Thoracic aorta (tissue), 2 donors: Measurements from ENCODE around the gene MAU2. TPM values are rescaled to one million over a fixed set of nuclear protein-coding genes. Genes with fewer than 3 reads are reported as not detected.
A peak's percentile ranks its signal among the peaks of the same experiment; 100 is the strongest.

Experiments used
- ATAC-seq: fragments of 150-250 bp; one replicate; pipeline ENCODE4 v1.8.0; 2017; ENCODE audit warnings: low read depth; ENCODE audit not compliant: insufficient number of reproducible peaks, low FRiP score
- DNase-seq: peaks from one replicate; pipeline ENCODE4 v3.0.0-alpha.2; 2020; ENCODE audit warnings: low spot score
- H3K27ac ChIP-seq, 2 donors: fragments of 200-600 bp; sonication (generic); 1 replicate in 1 of 2; 2 replicates in 1 of 2; pipeline ENCODE4 v1.5.1; 2016; ENCODE audit warnings: mild to moderate bottlenecking in 2 of 2, moderate library complexity in 2 of 2
- H3K27me3 ChIP-seq: fragments of 200-600 bp; sonication (generic); replicated peaks from 2 replicates; pipeline ENCODE4 v1.6.0; 2016; ENCODE audit warnings: mild to moderate bottlenecking; ENCODE audit not compliant: insufficient read depth
- H3K36me3 ChIP-seq: fragments of 200-600 bp; sonication (generic); one replicate; pipeline ENCODE4 v1.5.1; 2016
- H3K4me1 ChIP-seq, 2 donors: fragments of 200-600 bp; sonication (generic); 1 replicate in 1 of 2; 2 replicates in 1 of 2; pipeline versions ENCODE4 v1.5.1 to v1.6.0; 2016; ENCODE audit warnings: low read depth in 2 of 2, mild to moderate bottlenecking in 1 of 2; ENCODE audit not compliant: control insufficient read depth in 1 of 2
- H3K4me3 ChIP-seq: fragments of 200-600 bp; sonication (generic); 2 replicates; pipeline ENCODE4 v1.5.1; 2016; ENCODE audit warnings: mild to moderate bottlenecking
- H3K9me3 ChIP-seq: fragments of 200-600 bp; sonication (generic); 2 replicates; pipeline ENCODE4 v1.5.1; 2016
- total RNA-seq, 2 donors: library from RNA; depleted of rRNA; stranded (reverse); fragments of >200 nt; gene quantifications; one replicate each; pipeline versions ENCODE4 v1.1.0 to v1.2.3, GENCODE V29; 2016
- TF ChIP-seq, protein P1 (sequence below): fragments of 200-600 bp; sonication (generic); IDR thresholded peaks from one replicate; pipeline ENCODE4 v1.5.1; 2019; ENCODE audit warnings: antibody characterized with exemption

Gene MAU2
- total RNA-seq, 2 donors from 2014 or later: 93.9 to 119 TPM

DNA sequence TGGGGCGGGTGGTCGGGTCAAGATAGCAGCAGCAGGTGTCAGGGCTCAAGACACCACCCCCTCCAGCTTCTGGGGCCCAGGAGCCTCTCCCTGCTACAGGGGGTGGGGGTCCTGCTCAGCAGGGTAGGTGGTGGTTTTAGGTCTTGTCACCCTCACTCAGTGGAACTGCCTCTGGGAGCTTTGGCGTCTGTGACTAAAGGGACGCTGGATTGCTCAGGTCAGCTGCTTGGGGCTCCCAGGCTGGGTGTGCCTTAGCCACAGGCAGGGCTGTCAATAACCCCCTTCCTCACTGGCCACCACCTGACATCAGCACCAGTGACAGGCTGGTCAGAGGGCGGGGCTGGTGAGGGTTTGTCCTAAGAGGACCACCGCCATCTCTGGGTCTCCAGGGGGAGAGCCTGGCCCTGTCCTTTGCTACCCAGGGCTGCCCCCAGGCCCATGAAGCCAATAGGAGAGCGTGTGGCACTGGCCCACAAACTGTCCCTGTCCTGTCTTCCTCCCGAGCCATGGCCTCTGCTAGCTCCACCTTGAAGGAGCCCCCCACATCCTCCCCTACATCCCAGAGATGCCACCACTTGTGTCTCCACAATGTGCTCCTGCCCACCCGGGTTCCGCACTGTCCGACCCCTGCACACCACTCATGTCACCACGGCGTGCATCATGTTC lies 36.4 kb downstream of the MAU2 start:
- no peak overlapping the region for H3K4me3 ChIP-seq
- TF ChIP-seq, protein P1, sequence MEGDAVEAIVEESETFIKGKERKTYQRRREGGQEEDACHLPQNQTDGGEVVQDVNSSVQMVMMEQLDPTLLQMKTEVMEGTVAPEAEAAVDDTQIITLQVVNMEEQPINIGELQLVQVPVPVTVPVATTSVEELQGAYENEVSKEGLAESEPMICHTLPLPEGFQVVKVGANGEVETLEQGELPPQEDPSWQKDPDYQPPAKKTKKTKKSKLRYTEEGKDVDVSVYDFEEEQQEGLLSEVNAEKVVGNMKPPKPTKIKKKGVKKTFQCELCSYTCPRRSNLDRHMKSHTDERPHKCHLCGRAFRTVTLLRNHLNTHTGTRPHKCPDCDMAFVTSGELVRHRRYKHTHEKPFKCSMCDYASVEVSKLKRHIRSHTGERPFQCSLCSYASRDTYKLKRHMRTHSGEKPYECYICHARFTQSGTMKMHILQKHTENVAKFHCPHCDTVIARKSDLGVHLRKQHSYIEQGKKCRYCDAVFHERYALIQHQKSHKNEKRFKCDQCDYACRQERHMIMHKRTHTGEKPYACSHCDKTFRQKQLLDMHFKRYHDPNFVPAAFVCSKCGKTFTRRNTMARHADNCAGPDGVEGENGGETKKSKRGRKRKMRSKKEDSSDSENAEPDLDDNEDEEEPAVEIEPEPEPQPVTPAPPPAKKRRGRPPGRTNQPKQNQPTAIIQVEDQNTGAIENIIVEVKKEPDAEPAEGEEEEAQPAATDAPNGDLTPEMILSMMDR: no peak
- no peak overlapping the region for H3K27ac ChIP-seq
- no peak for ATAC-seq
- H3K4me1 ChIP-seq: no peaks in the 10 kb centered on the region
- no peak for DNase-seq
- H3K27me3 ChIP-seq: no peaks in the 10 kb centered on the region
- H3K9me3 ChIP-seq: no peaks in the 10 kb centered on the region
- peaks cover 48% of the 10 kb centered on the region for H3K36me3 ChIP-seq

DNA sequence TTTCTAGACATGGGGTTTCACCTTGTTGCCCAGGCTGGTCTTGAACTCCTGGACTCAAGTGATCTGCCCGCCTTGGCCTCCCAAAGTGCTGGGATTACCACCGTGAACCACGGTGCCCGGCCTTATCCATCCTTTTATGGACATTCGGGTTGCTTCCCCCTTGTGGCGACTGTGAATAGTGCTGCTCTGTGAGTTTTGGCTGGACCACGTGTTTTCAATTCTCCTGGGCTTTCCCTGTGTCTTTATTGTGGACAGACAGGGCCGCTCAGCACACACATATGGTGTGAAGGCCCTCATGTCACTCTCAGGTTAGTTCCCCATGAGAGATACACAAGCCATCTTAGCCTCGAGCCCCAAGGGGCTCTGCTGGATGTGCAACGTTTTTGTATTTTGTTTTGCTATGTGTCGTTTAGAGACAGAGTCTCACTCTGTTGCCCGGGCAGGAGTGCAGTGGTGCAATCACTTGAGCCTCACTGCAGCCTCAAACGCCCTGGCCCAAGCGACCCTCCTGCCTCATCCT lies 40.5 kb downstream of the MAU2 start:
- TF ChIP-seq, protein P1: peak; percentile 86
- Histone ChIP-seq H3K9me3 (no peaks in the 10 kb centered on the region), H3K4me3 (no peak overlapping the region), H3K4me1 (peaks cover 5 to 6% of the 10 kb centered on the region in 2 donors), H3K27ac (peak overlapping the region; percentile 22 to 43), H3K36me3 (peaks cover 10% of the 10 kb centered on the region), H3K27me3 (no peaks in the 10 kb centered on the region)
- peak; percentile 63 for ATAC-seq
- peak; percentile 57 for DNase-seq

DNA sequence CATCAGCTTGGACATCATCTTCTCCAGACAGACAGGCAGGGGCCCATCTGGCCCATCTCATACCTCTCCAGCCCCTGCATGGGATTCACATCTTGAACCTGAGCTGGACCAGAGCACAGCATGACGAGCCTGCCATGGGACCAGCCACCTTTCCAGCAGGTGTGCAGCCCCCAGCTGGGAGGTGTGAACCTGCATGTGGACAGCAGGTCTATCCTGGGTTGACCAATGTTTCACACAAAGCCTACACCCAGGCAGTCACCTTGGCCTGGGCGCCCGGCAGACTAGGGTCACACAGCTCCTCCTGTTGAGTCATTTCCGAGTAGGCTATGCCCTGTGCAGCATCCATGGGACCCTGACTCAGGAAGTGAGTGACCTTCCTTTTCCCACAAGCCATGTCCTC lies 41.4 kb downstream of the MAU2 start:
- DNase-seq: no peak
- Histone ChIP-seq H3K27me3 (no peaks in the 10 kb centered on the region), H3K4me1 (peaks cover 5 to 11% of the 10 kb centered on the region in 2 donors), H3K36me3 (peaks cover under 1% of the 10 kb centered on the region), H3K27ac (no peak overlapping the region), H3K9me3 (no peaks in the 10 kb centered on the region), H3K4me3 (no peak overlapping the region)
- TF ChIP-seq, protein P1: no peak
- no peak for ATAC-seq

DNA sequence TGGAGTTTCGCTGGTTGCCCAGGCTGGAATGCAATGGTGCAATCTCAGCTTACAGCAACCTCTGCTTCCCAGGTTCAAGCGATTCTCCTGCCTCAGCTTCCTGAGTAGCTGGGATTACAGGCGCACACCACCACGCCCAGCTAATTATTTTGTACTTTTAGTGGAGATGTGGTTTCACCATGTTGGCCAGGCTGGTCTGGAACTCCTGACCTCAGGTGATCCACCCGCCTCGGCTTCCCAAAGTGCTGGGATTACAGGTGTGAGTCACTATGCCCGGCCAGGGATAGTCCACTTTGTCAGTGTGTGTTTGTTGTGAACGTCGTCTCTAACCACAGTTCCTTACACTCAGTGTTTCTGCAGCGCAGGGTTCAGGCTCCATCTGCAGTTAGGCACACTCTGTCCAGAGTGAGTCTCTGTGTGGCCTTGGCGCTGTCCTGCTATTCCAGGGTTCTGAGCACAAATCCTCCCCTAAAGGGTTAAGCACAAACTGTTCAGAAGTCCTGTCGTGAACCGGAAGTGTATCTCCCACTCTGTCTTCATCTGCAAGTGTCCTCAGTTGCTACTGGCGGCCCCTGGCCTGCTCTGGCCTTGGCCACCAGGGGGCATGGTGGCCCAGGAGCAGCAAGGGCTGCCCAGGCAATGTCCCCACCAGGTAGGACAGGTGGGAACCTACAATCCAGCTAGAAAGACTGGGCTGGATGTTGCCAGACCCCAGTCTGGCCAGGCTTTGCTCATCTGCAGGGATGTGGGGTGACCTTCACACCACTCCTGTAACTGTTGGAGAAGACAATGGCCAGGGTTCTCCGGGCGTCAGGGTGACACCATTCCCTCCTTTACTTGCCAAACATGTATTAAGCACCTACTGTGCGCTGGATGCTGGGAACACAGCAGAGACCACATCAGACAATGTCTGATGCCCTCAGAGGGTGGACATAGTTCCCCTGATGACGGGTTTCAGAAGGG lies 46.1 kb downstream of the MAU2 start:
- H3K4me1 ChIP-seq: peaks cover 5 to 11% of the 10 kb centered on the region in 2 donors
- TF ChIP-seq, protein P1: peak; percentile 92
- DNase-seq (no peak), ATAC-seq (peak; percentile 27)
- H3K27me3 ChIP-seq: no peaks in the 10 kb centered on the region
- peak overlapping the region; percentile 8 for H3K4me3 ChIP-seq
- no peaks in the 10 kb centered on the region for H3K9me3 ChIP-seq
- H3K36me3 ChIP-seq: no peaks in the 10 kb centered on the region
- no peak overlapping the region for H3K27ac ChIP-seq

DNA sequence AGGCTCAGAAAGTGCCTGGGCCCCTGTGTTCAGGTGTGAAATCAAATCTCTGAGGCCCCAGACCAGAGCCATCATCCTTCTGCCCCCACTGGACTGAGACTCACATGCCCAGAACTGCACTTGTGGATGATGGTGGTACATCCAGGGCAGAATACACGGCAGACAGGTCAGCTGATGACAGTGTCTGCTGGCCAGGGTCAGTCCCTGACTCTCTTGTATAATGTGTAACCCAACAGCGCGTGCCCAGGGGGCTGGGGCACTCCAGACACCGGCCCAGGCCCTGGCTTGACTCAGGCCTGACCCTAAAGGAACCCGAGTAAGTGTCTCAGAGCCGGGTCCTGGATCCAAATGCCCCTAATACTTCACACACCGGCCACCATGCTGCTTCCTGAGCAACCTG lies 47.5 kb downstream of the MAU2 start:
- peaks cover 5 to 11% of the 10 kb centered on the region in 2 donors for H3K4me1 ChIP-seq
- H3K27me3 ChIP-seq: no peaks in the 10 kb centered on the region
- no peak overlapping the region for H3K4me3 ChIP-seq
- H3K9me3 ChIP-seq: no peaks in the 10 kb centered on the region
- ATAC-seq (no peak), DNase-seq (no peak)
- TF ChIP-seq, protein P1: no peak
- no peak overlapping the region for H3K27ac ChIP-seq
- H3K36me3 ChIP-seq: no peaks in the 10 kb centered on the region
